ENCODE data around the gene EHD1.

DNA sequence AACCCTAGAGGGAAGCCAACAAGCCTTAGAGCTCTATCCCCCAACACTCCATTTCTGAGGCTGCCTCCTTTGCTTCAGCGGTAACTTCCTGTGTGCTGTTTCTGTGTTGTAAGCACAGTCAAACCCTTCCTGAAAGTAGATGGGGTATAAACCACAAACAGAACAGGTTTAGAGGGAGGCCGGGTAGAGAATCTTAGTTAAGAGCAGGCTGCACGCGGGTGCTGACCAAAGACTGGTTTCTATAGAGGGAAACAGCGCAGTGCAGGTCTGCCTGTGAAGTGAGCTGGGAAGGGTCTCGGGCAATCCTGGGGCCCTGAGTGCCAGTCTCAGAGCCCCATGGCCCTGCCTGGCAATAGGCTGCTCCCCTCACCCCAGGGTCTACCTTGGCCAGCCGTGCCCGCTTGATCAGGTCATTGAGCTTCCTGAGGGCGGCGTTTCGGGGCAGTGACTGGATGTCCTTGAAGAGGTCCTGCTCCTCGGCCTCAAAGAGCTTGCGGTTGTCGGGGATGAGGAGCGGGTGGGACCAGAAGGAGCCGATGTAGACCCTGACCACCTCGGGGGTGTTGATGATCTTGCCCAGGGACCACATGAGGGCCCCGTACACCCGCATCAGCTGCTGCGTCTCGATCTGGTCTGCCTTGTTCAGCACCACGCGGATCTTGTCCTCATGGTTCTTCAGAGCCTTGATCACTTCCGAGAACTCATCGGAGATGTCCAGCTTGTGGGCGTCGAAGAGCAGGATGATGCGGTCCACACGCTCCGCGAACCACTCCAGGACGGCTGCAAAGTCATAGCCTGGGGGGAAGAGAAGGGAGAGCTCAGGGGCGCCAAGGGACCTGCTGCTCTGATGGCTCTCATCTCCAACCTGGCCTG, 18.6 kb downstream of the EHD1 start:
- TF ChIP-seq, protein P1, sequence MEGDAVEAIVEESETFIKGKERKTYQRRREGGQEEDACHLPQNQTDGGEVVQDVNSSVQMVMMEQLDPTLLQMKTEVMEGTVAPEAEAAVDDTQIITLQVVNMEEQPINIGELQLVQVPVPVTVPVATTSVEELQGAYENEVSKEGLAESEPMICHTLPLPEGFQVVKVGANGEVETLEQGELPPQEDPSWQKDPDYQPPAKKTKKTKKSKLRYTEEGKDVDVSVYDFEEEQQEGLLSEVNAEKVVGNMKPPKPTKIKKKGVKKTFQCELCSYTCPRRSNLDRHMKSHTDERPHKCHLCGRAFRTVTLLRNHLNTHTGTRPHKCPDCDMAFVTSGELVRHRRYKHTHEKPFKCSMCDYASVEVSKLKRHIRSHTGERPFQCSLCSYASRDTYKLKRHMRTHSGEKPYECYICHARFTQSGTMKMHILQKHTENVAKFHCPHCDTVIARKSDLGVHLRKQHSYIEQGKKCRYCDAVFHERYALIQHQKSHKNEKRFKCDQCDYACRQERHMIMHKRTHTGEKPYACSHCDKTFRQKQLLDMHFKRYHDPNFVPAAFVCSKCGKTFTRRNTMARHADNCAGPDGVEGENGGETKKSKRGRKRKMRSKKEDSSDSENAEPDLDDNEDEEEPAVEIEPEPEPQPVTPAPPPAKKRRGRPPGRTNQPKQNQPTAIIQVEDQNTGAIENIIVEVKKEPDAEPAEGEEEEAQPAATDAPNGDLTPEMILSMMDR (conservative IDR thresholded peaks at IDR 0.05; ENCODE audit: low read depth, low read length): no peak
- TF ChIP-seq EZH2 (IDR thresholded peaks at IDR 0.05; ENCODE audit: low read length, unreplicated experiment) (no peak), EZH2phosphoT487 (IDR thresholded peaks at IDR 0.05; ENCODE audit: borderline replicate concordance, low read length) (no peak)
